MM.1S (cell line): Measurements from ENCODE around the gene KRTAP10-6.

ENCODE experiments used
- DNase-seq: peaks from one replicate; pipeline ENCODE4 v3.0.0-alpha.2; 2015
- H2AFZ ChIP-seq: fragments of 300-600 bp; sonication (generic); 2 replicates; pipeline ENCODE4 v1.6.0; 2016; ENCODE audit warnings: antibody characterized with exemption, low read length
- H3F3A ChIP-seq: fragments of 300-600 bp; sonication (generic); 2 replicates; pipeline ENCODE4 v1.6.1; 2016; ENCODE audit warnings: mild to moderate bottlenecking, antibody characterized with exemption, low read length, moderate library complexity, mixed read lengths; ENCODE audit not compliant: insufficient read depth
- H3K27ac ChIP-seq: fragments of 300-600 bp; sonication (generic); 2 replicates; pipeline ENCODE4 v1.5.1; 2016; ENCODE audit warnings: mild to moderate bottlenecking, low read length
- H3K27me3 ChIP-seq: fragments of 300-600 bp; sonication (generic); replicated peaks from 2 replicates; pipeline ENCODE4 v1.6.0; 2016; ENCODE audit warnings: low read length; ENCODE audit not compliant: insufficient read depth
- H3K36me3 ChIP-seq: fragments of 300-600 bp; sonication (generic); replicated peaks from 2 replicates; pipeline ENCODE4 v1.6.1; 2016; ENCODE audit warnings: mild to moderate bottlenecking, low read length, mixed read lengths; ENCODE audit not compliant: insufficient read depth
- H3K4me1 ChIP-seq: fragments of 300-600 bp; sonication (generic); 2 replicates; pipeline ENCODE4 v1.6.1; 2016; ENCODE audit warnings: low read length, mixed read lengths
- H3K4me2 ChIP-seq: fragments of 300-600 bp; sonication (generic); 2 replicates; pipeline ENCODE4 v1.6.0; 2016; ENCODE audit warnings: low read depth, low read length
- H3K4me3 ChIP-seq: fragments of 300-600 bp; sonication (generic); 2 replicates; pipeline ENCODE4 v1.5.1; 2016; ENCODE audit warnings: low read length, mixed read lengths
- H3K79me2 ChIP-seq: fragments of 300-600 bp; sonication (generic); 2 replicates; pipeline ENCODE4 v1.6.1; 2016; ENCODE audit warnings: mixed run types, low read length, mixed read lengths
- H3K9ac ChIP-seq: fragments of 300-600 bp; sonication (generic); 2 replicates; pipeline ENCODE4 v1.6.1; 2016; ENCODE audit warnings: low read length, mixed read lengths
- H3K9me2 ChIP-seq: fragments of 300-600 bp; sonication (generic); replicated peaks from 2 replicates; pipeline ENCODE4 v1.6.1; 2016; ENCODE audit warnings: mild to moderate bottlenecking, low read length, mixed read lengths; ENCODE audit not compliant: insufficient read depth
- H3K9me3 ChIP-seq: fragments of 300-600 bp; sonication (generic); replicated peaks from 2 replicates; pipeline ENCODE4 v1.6.1; 2016; ENCODE audit warnings: mild to moderate bottlenecking, low read length, mixed read lengths; ENCODE audit not compliant: insufficient read depth
- H4K20me1 ChIP-seq: fragments of 300-600 bp; sonication (generic); 2 replicates; pipeline ENCODE4 v1.6.1; 2016; ENCODE audit warnings: mild to moderate bottlenecking, low read length, moderate library complexity, mixed read lengths; ENCODE audit not compliant: insufficient read depth
- CTCF ChIP-seq: fragments of 300-600 bp; sonication (generic); IDR thresholded peaks from 2 replicates; pipeline ENCODE4 v1.5.1; 2016; ENCODE audit warnings: antibody characterized with exemption, low read length, mixed read lengths
- EZH2 ChIP-seq: fragments of 300-600 bp; sonication (generic); optimal IDR thresholded peaks from 2 replicates; pipeline ENCODE3; 2017; ENCODE audit warnings: low read depth, mild to moderate bottlenecking, antibody characterized with exemption, low read length, mixed read lengths
- EZH2phosphoT487 ChIP-seq: fragments of 300-600 bp; sonication (generic); IDR thresholded peaks from 2 replicates; pipeline ENCODE4 v1.6.1; 2018; ENCODE audit warnings: antibody characterized with exemption, low read length

KRTAP10-6 gene

GRCh38 chr21:44567481-44568171, 24.7 kb downstream of the KRTAP10-6 start:
- TF ChIP-seq CTCF (no peak), EZH2 (no peak), EZH2phosphoT487 (no peak)
- Histone ChIP-seq H3K4me3 (no peak overlapping the region), H3K9me2 (no peaks in the 10 kb centered on the region), H3K4me2 (no peak overlapping the region), H3K9me3 (no peaks in the 10 kb centered on the region), H3K79me2 (no peaks in the 10 kb centered on the region), H2AFZ (no peak overlapping the region), H3F3A (no peaks in the 10 kb centered on the region), H3K9ac (no peak overlapping the region), H3K36me3 (no peaks in the 10 kb centered on the region), H4K20me1 (no peaks in the 10 kb centered on the region), H3K27ac (no peak overlapping the region), H3K27me3 (peaks cover 99% of the 10 kb centered on the region), H3K4me1 (no peaks in the 10 kb centered on the region)
- no peak for DNase-seq

GRCh38 chr21:44566403-44566802, 25.9 kb downstream of the KRTAP10-6 start:
- no peak for TF ChIP-seq EZH2
- TF ChIP-seq CTCF = no peak
- TF ChIP-seq EZH2phosphoT487 = no peak
- H3K9me2 ChIP-seq = no peaks in the 10 kb centered on the region
- H4K20me1 ChIP-seq = no peaks in the 10 kb centered on the region
- H3K79me2 ChIP-seq = no peaks in the 10 kb centered on the region
- H3K4me3 ChIP-seq = no peak overlapping the region
- H3K27ac ChIP-seq = no peak overlapping the region
- DNase-seq = no peak
- H3K9me3 ChIP-seq = no peaks in the 10 kb centered on the region
- H3K27me3 ChIP-seq = peaks cover 99% of the 10 kb centered on the region
- no peaks in the 10 kb centered on the region for H3F3A ChIP-seq
- no peak overlapping the region for H3K4me2 ChIP-seq
- no peaks in the 10 kb centered on the region for H3K4me1 ChIP-seq
- no peak overlapping the region for H3K9ac ChIP-seq
- H2AFZ ChIP-seq = no peak overlapping the region
- no peaks in the 10 kb centered on the region for H3K36me3 ChIP-seq

GRCh38 chr21:44564886-44565598, 27.3 kb downstream of the KRTAP10-6 start:
- no peak for DNase-seq
- Histone ChIP-seq H2AFZ (no peak overlapping the region), H3K79me2 (no peaks in the 10 kb centered on the region), H3K4me1 (no peaks in the 10 kb centered on the region), H3K4me3 (no peak overlapping the region), H3K36me3 (no peaks in the 10 kb centered on the region), H3K4me2 (no peak overlapping the region), H3K9me3 (no peaks in the 10 kb centered on the region), H3K9me2 (no peaks in the 10 kb centered on the region), H3F3A (no peaks in the 10 kb centered on the region), H3K27me3 (peaks cover 92% of the 10 kb centered on the region), H4K20me1 (no peaks in the 10 kb centered on the region), H3K9ac (no peak overlapping the region), H3K27ac (no peak overlapping the region)
- no peak for TF ChIP-seq CTCF
- TF ChIP-seq EZH2 = no peak
- no peak for TF ChIP-seq EZH2phosphoT487
